B cell (primary cell): ENCODE results near the gene DVL1. TPM values are rescaled to one million over a fixed set of nuclear protein-coding genes. Genes with fewer than 3 reads are reported as not detected.

ENCODE experiments used
- ATAC-seq: fragments of 200-7000 bp; cut with Tn5 transposase; one replicate; pipeline ENCODE4 v1.10.0; 2021; ENCODE audit warnings: low read depth, mild to moderate bottlenecking, moderate number of reproducible peaks, moderate library complexity
- CTCF ChIA-PET: fragments of 350-600 bp; sonication (Branson Sonifier 250); formaldehyde crosslinking; loops from one replicate; lab custom pipeline; 2021; ENCODE audit warnings: antibody characterized with exemption, inconsistent platforms; lab: Charles Lee
- POLR2A ChIA-PET: fragments of 350-600 bp; sonication (Branson Sonifier 250); formaldehyde crosslinking; loops from one replicate; lab custom pipeline; 2021; ENCODE audit warnings: antibody characterized with exemption; lab: Charles Lee
- DNase-seq: peaks from one replicate; pipeline ENCODE4 v3.0.0; 2013
- H2AFZ ChIP-seq: 2 replicates; pipeline ENCODE4 v1.6.1; 2012; ENCODE audit warnings: mild to moderate bottlenecking, low read depth, low read length; ENCODE audit not compliant: insufficient read depth, poor library complexity, severe bottlenecking
- H3K27ac ChIP-seq, 2 donors: 1 replicate in 1 of 2; 2 replicates in 1 of 2; pipeline ENCODE4 v1.5.1; 2012 to 2013; ENCODE audit warnings: low read length in 2 of 2, mild to moderate bottlenecking in 2 of 2, moderate library complexity in 1 of 2
- H3K27me3 ChIP-seq, 4 experiments: fragments of 200-600 bp in 1 of 4; sonication (generic) in 1 of 4; replicated peaks in 1 of 4; 1 replicate in 2 of 4; 2 replicates in 2 of 4; pipeline versions ENCODE4 v1.6.1 to v1.7.0; 2013 to 2016; ENCODE audit warnings: low read length in 3 of 4, mild to moderate bottlenecking in 2 of 4, mixed read lengths in 1 of 4, moderate library complexity in 1 of 4; ENCODE audit not compliant: insufficient read depth in 4 of 4, control insufficient read depth in 3 of 4; ENCODE audit errors: control extremely low read depth in 1 of 4
- H3K36me3 ChIP-seq, 2 experiments: replicated peaks in 1 of 2; 1 replicate in 1 of 2; 2 replicates in 1 of 2; pipeline versions ENCODE4 v1.6.1 to v1.7.1; 2013; ENCODE audit warnings: low read length in 1 of 2; ENCODE audit not compliant: insufficient read depth in 2 of 2, control insufficient read depth in 1 of 2; ENCODE audit errors: control extremely low read depth in 1 of 2, extremely low read depth in 1 of 2
- H3K4me1 ChIP-seq, 2 donors: fragments of 200-600 bp in 1 of 2; sonication (generic) in 1 of 2; 1 replicate in 1 of 2; 2 replicates in 1 of 2; pipeline versions ENCODE4 v1.5.1 to v1.6.1; 2013 to 2017; ENCODE audit warnings: low read length in 2 of 2; ENCODE audit not compliant: control insufficient read depth in 2 of 2, insufficient read depth in 2 of 2
- H3K4me2 ChIP-seq: replicated peaks from 2 replicates; pipeline ENCODE3; 2012; ENCODE audit warnings: mild to moderate bottlenecking, low read depth, low read length; ENCODE audit not compliant: poor library complexity, severe bottlenecking
- H3K4me3 ChIP-seq, 5 experiments: fragments of 200-600 bp in 1 of 5; sonication (generic) in 1 of 5; 1 replicate in 3 of 5; 2 replicates in 2 of 5; pipeline versions ENCODE4 v1.5.1 to v1.7.0; 2011 to 2016; ENCODE audit warnings: low read length in 4 of 5, mild to moderate bottlenecking in 4 of 5, low read depth in 2 of 5, control low read depth in 1 of 5, moderate library complexity in 1 of 5; ENCODE audit not compliant: insufficient read depth in 1 of 5; ENCODE audit errors: control extremely low read depth in 1 of 5, extremely low read depth in 1 of 5
- H3K79me2 ChIP-seq: fragments of 200-600 bp; sonication (generic); one replicate; pipeline ENCODE4 v1.6.0; 2016; ENCODE audit warnings: low read length; ENCODE audit not compliant: control insufficient read depth, insufficient read depth
- H3K9ac ChIP-seq: fragments of 200-600 bp; sonication (generic); 2 replicates; pipeline ENCODE4 v1.6.1; 2017; ENCODE audit warnings: mild to moderate bottlenecking, low read length, moderate library complexity
- H3K9me3 ChIP-seq, 3 donors: one replicate each; pipeline versions ENCODE4 v1.6.1 to v1.7.1; 2013; ENCODE audit warnings: low read length in 2 of 3; ENCODE audit not compliant: control insufficient read depth in 2 of 3, insufficient read depth in 1 of 3; ENCODE audit errors: control extremely low read depth in 1 of 3
- H4K20me1 ChIP-seq: 2 replicates; pipeline ENCODE4 v1.6.0; 2012; ENCODE audit warnings: mild to moderate bottlenecking, low read length; ENCODE audit not compliant: insufficient read depth, control insufficient read depth, poor library complexity, severe bottlenecking
- H3K27ac Mint-ChIP-seq: one replicate; pipeline ENCODE4 v1.8.0; 2021; ENCODE audit warnings: mixed read lengths
- H3K27me3 Mint-ChIP-seq: one replicate; pipeline ENCODE4 v1.8.0; 2021; ENCODE audit warnings: mixed read lengths
- H3K4me1 Mint-ChIP-seq: one replicate; pipeline ENCODE4 v1.8.0; 2021; ENCODE audit warnings: mixed read lengths
- H3K4me3 Mint-ChIP-seq: one replicate; pipeline ENCODE4 v1.8.0; 2021; ENCODE audit warnings: mixed read lengths
- H3K9me3 Mint-ChIP-seq: one replicate; pipeline ENCODE4 v1.8.0; 2022; ENCODE audit warnings: mixed read lengths; ENCODE audit not compliant: insufficient read depth
- EZH2 ChIP-seq: IDR thresholded peaks from 2 replicates; pipeline ENCODE4 v1.6.1; 2012; ENCODE audit warnings: borderline replicate concordance, low read depth, mild to moderate bottlenecking, moderate library complexity, low read length; ENCODE audit not compliant: insufficient read depth, poor library complexity, severe bottlenecking
- WGBS: methylation state at CpG from one replicate; pipeline ENCODE4 v1.1.5; 2013; ENCODE audit warnings: missing lambda C conversion rate; ENCODE audit not compliant: insufficient coverage; 5-methylcytosine and 5-hydroxymethylcytosine counted together
- intact Hi-C: fragments of 100-400 bp; cut with micrococcal nuclease; formaldehyde crosslinking; loops from one replicate; pipeline ENCODE4 v1.10.0; 2022
- polyA plus RNA-seq: library from polyadenylated mRNA; depleted of rRNA; stranded (reverse); fragments of >200 nt; gene quantifications from 2 replicates; pipeline ENCODE4 v1.2.3, GENCODE V29; 2012
- total RNA-seq, 2 donors: library from RNA; stranded (reverse); fragments of 120-200 nt in 1 of 2; gene quantifications; 1 replicate in 1 of 2; 2 replicates in 1 of 2; pipeline versions ENCODE4 v1.2.3 to v1.2.4, GENCODE V29; 2013 to 2022
- TF ChIP-seq, protein P1 (sequence below): fragments of 200-600 bp; IDR thresholded peaks from one replicate; pipeline ENCODE4 v1.8.0; 2022; ENCODE audit warnings: antibody characterized with exemption, mild to moderate bottlenecking

Gene DVL1
- total and polyA plus RNA-seq, 2 donors (not counting 1 experiment from before 2014, with no cell fraction given) = 46.1 to 53.5 TPM

- H3K4me3 ChIP-seq = peak overlapping the region; percentile 2 to 93 (median 78)
- peaks cover 15% of the 10 kb centered on the region for H3K79me2 ChIP-seq
- H3K27me3 Mint-ChIP-seq = no peaks in the 10 kb centered on the region
- intact Hi-C loops = no loop called here
- H3K9ac ChIP-seq = peak overlapping the region; percentile 81
- peak overlapping the region; percentile 83 for H3K27ac Mint-ChIP-seq
- DNase-seq (no peak), ATAC-seq (no peak)
- peaks cover 19 to 37% of the 10 kb centered on the region in 2 donors for H3K4me1 ChIP-seq
- H3K4me2 ChIP-seq = peak overlapping the region; percentile 84
- peaks cover 0 to 3% (median 0%) of the 10 kb centered on the region in 3 donors for H3K9me3 ChIP-seq
- H3K27me3 ChIP-seq = no peaks in the 10 kb centered on the region
- no peak for TF ChIP-seq EZH2
- TF ChIP-seq, protein P1, sequence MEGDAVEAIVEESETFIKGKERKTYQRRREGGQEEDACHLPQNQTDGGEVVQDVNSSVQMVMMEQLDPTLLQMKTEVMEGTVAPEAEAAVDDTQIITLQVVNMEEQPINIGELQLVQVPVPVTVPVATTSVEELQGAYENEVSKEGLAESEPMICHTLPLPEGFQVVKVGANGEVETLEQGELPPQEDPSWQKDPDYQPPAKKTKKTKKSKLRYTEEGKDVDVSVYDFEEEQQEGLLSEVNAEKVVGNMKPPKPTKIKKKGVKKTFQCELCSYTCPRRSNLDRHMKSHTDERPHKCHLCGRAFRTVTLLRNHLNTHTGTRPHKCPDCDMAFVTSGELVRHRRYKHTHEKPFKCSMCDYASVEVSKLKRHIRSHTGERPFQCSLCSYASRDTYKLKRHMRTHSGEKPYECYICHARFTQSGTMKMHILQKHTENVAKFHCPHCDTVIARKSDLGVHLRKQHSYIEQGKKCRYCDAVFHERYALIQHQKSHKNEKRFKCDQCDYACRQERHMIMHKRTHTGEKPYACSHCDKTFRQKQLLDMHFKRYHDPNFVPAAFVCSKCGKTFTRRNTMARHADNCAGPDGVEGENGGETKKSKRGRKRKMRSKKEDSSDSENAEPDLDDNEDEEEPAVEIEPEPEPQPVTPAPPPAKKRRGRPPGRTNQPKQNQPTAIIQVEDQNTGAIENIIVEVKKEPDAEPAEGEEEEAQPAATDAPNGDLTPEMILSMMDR = no peak
- peaks cover 21% of the 10 kb centered on the region for H4K20me1 ChIP-seq
- peak overlapping the region; percentile 84 for H3K4me3 Mint-ChIP-seq
- peaks cover 11% of the 10 kb centered on the region for H3K4me1 Mint-ChIP-seq
- H3K36me3 ChIP-seq = peaks cover 0 to 10% of the 10 kb centered on the region in 2 experiments
- POLR2A ChIA-PET = interaction anchor here (0.6 to 1.9 kb wide), 7 partner anchors 25 to 343 kb away, joined by 3 to 23 read pairs (median 4); partner anchors contain the start of genes CCNL2 and MRPL20
- H3K9me3 Mint-ChIP-seq = no peaks in the 10 kb centered on the region
- peak overlapping the region; percentile 75 to 95 for H3K27ac ChIP-seq
- H2AFZ ChIP-seq = peak overlapping the region; percentile 81
- under 1% methylated on average over 24 of the region's 24 CpGs for WGBS
- CTCF ChIA-PET = interaction anchor here (1.0 to 2.0 kb wide), 10 partner anchors 24 to 356 kb away, joined by 3 to 7 read pairs (median 3); partner anchors contain the start of genes CCNL2 and UBE2J2
Observed at GRCh38 chr1:1374589-1374928, 25.3 kb upstream of the DVL1 start.

DNA sequence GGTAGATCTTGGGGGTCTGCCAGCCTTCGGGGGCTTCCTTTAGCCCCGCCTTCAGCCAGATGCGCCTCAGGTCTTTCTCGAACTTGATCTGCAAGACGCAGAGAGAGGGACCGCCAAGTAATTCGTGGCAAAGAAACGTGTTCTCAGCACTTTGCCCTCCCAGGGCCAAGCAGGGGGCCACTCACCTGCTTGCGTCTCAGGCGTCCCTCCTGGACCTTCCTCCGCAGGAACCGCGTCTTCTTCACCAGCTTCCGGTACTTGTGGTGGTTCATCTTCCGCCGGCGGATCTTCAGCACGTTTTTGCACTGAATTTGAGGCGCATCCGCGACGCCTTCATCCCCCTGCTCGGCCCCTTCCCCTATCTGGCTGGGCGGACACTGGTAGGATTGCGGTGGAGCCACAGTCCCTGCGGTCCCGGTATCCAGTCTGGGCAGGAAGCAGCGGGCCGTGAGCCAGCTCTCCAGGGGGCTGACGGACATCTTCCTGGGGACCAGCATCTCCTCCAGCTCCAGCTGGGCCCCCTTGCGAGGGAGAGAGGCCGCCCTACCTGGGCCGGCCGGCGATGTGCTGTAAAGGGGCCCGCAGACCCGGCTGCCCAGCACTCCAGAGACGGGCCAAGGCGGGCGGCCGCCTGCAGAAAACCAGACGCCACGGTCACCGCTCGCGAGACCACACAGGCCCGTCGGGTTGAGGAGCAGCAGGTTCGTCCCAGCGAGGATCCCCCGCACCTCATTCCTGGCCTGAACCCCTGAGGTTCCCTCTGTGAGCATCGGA, 24.8 kb upstream of the DVL1 start:
- peaks cover 0 to 3% (median 0%) of the 10 kb centered on the region in 3 donors for H3K9me3 ChIP-seq
- Mint-ChIP-seq H3K27ac (peak overlapping the region; percentile 83), H3K9me3 (no peaks in the 10 kb centered on the region), H3K27me3 (no peaks in the 10 kb centered on the region), H3K4me3 (peak overlapping the region; percentile 84), H3K4me1 (peaks cover 11% of the 10 kb centered on the region)
- H3K9ac ChIP-seq = peak overlapping the region; percentile 81
- DNase-seq (no peak), ATAC-seq (no peak)
- ChIA-PET POLR2A (interaction anchor here (1.5 to 1.9 kb wide), 2 partner anchors 25 to 131 kb away, joined by 7 to 23 read pairs; partner anchors contain the start of gene CCNL2), CTCF (interaction anchor here (1.3 to 3.2 kb wide), 3 partner anchors 25 to 389 kb away, joined by 3 to 15 read pairs (median 3); partner anchors contain the start of gene CCNL2)
- 66% methylated on average over 50 of the region's 52 CpGs for WGBS
- peaks cover 19 to 37% of the 10 kb centered on the region in 2 donors for H3K4me1 ChIP-seq
- peak overlapping the region; percentile 2 to 93 (median 78) for H3K4me3 ChIP-seq
- intact Hi-C loops = no loop called here
- H3K4me2 ChIP-seq = peak overlapping the region; percentile 84
- no peak overlapping the region for H2AFZ ChIP-seq
- no peaks in the 10 kb centered on the region for H3K27me3 ChIP-seq
- peaks cover 0 to 10% of the 10 kb centered on the region in 2 experiments for H3K36me3 ChIP-seq
- peaks cover 15% of the 10 kb centered on the region for H3K79me2 ChIP-seq
- peaks cover 21% of the 10 kb centered on the region for H4K20me1 ChIP-seq
- peak overlapping the region; percentile 75 to 95 for H3K27ac ChIP-seq
- no peak for TF ChIP-seq EZH2
- TF ChIP-seq, protein P1 = no peak
